ENCODE measurements around the gene MCUB.
"Not testable (repeated sequence)": the region's sequence is repeated elsewhere in the genome, so short reads cannot be mapped to it uniquely, and the experiment has no call there.

DNA sequence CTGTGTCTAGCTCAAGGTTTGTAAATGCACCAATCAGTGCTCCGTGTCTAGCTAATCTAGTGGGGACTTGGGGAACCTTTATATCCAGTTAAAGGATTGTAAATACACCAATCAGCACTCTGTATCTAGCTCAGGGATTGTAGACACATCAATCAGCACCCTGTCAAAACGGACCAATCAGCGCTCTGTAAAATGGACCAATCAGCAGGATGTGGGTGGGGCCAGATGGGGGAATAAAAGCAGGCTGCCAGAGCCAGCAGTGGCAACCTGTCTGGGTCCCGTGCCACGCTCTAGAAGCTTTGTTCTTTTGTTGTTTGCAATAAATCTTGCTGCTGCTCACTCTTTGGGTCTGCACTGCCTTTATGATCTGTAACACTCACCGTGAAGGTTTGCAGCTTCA lies 2.0 kb upstream of the MCUB start:
- not testable (repeated sequence) for TF ChIP-seq EZH2 (IDR thresholded peaks at IDR 0.05); POLR2AphosphoS5 (IDR thresholded peaks at IDR 0.05; ENCODE audit: borderline replicate concordance, low read depth, low read length); FOXP2 (optimal IDR thresholded peaks at IDR 0.05; ENCODE audit: control extremely low read depth, extremely low read length, insufficient read depth)
